GM18858 (cell line): Measurements from ENCODE around the gene DLX3.

Experiments
- ATAC-seq: cut with Tn5 transposase; IDR thresholded peaks from one replicate; pipeline ENCODE4 v1.9.1; 2021; ENCODE audit not compliant: unreplicated experiment

The DLX3 gene

GRCh38 chr17:50024808-50025207 is 29.8 kb upstream of the DLX3 start:
- ATAC-seq: no peak

- ATAC-seq: no peak
Measured at GRCh38 chr17:50023520-50023919, 28.5 kb upstream of the DLX3 start.

GRCh38 chr17:50022463-50023130 is 27.6 kb upstream of the DLX3 start:
- ATAC-seq: no peak

GRCh38 chr17:50021681-50022370 is 26.8 kb upstream of the DLX3 start:
- no peak for ATAC-seq

GRCh38 chr17:50020841-50021599 is 26.0 kb upstream of the DLX3 start:
- ATAC-seq: no peak

- ATAC-seq: no peak
Measured at GRCh38 chr17:50018909-50019308, 23.9 kb upstream of the DLX3 start.

GRCh38 chr17:50015146-50015545 is 20.1 kb upstream of the DLX3 start:
- ATAC-seq: no peak

GRCh38 chr17:50014471-50015088 is 19.6 kb upstream of the DLX3 start:
- no peak for ATAC-seq

- ATAC-seq: no peak
Measured at GRCh38 chr17:50013079-50013478, 18.1 kb upstream of the DLX3 start.

- no peak for ATAC-seq
Measured at GRCh38 chr17:50009282-50009681, 14.3 kb upstream of the DLX3 start.

- ATAC-seq: no peak
Measured at GRCh38 chr17:50003911-50004310, 8.9 kb upstream of the DLX3 start.

GRCh38 chr17:49998836-49999511 is 4.0 kb upstream of the DLX3 start:
- no peak for ATAC-seq

GRCh38 chr17:49997773-49998703 is 3.0 kb upstream of the DLX3 start:
- ATAC-seq: no peak

- ATAC-seq: no peak
Measured at GRCh38 chr17:49997301-49997650, 2.3 kb upstream of the DLX3 start.

- ATAC-seq: no peak
Measured at GRCh38 chr17:49996495-49997300, 1.7 kb upstream of the DLX3 start.

- no peak for ATAC-seq
Measured at GRCh38 chr17:49996121-49996494, 1.1 kb upstream of the DLX3 start.

- no peak for ATAC-seq
Measured at GRCh38 chr17:49994085-49995054, 654 bp downstream of the DLX3 start.

- ATAC-seq: no peak
Measured at GRCh38 chr17:49993423-49994060, 1.5 kb downstream of the DLX3 start.
